Activated CD4-positive, alpha-beta T cell treated with anti-CD3 and anti-CD28 coated beads for 36 hours (primary cell): ENCODE results near the gene KRTAP1-4. TPM values are rescaled to one million over a fixed set of nuclear protein-coding genes. Genes with fewer than 3 reads are reported as not detected.
"Not testable (repeated sequence)": the region's sequence is repeated elsewhere in the genome, so short reads cannot be mapped to it uniquely, and the experiment has no call there.

Experiments
- ATAC-seq: fragments of 200-7000 bp; cut with Tn5 transposase; one replicate; pipeline ENCODE4 v1.10.0; 2021; ENCODE audit warnings: mild to moderate bottlenecking, moderate library complexity
- CTCF ChIA-PET: fragments of 350-600 bp; sonication (Branson Sonifier 250); formaldehyde crosslinking; loops from one replicate; lab custom pipeline; 2021; ENCODE audit warnings: antibody characterized with exemption; lab: Charles Lee
- POLR2A ChIA-PET: fragments of 350-600 bp; sonication (Branson Sonifier 250); formaldehyde crosslinking; loops from one replicate; lab custom pipeline; 2021; ENCODE audit warnings: antibody characterized with exemption, inconsistent platforms; lab: Charles Lee
- DNase-seq: peaks from one replicate; pipeline ENCODE4 v3.0.0-alpha.2; 2020
- H3K27ac Mint-ChIP-seq: one replicate; pipeline ENCODE4 v1.8.0; 2021; ENCODE audit warnings: mixed read lengths
- H3K27me3 Mint-ChIP-seq: one replicate; pipeline ENCODE4 v1.8.0; 2021; ENCODE audit warnings: mixed read lengths
- H3K36me3 Mint-ChIP-seq: one replicate; pipeline ENCODE4 v1.8.0; 2021; ENCODE audit warnings: low read depth, mixed read lengths
- H3K4me1 Mint-ChIP-seq: one replicate; pipeline ENCODE4 v1.8.0; 2021; ENCODE audit warnings: mixed read lengths
- H3K4me3 Mint-ChIP-seq: one replicate; pipeline ENCODE4 v1.8.0; 2021; ENCODE audit warnings: mild to moderate bottlenecking, moderate library complexity, mixed read lengths
- H3K9me3 Mint-ChIP-seq: one replicate; pipeline ENCODE4 v1.8.0; 2021; ENCODE audit warnings: low read depth, mixed read lengths
- intact Hi-C, 2 experiments: fragments of 100-400 bp; cut with DNase I in 1 of 2; cut with micrococcal nuclease in 1 of 2; formaldehyde crosslinking; loops; one replicate each; pipeline versions ENCODE4 v1.14.2 to v1.15.1; 2022 to 2024; cut with DNase I, micrococcal nuclease
- total RNA-seq, 2 experiments: library from RNA; stranded (reverse); gene quantifications; one replicate each; pipeline ENCODE4 v1.2.3, GENCODE V29; 2021

The KRTAP1-4 gene
- total RNA-seq, 2 experiments from 2014 or later: not detected

- Mint-ChIP-seq H3K27me3 (peaks cover 12% of the 10 kb centered on the region), H3K36me3 (no peaks in the 10 kb centered on the region), H3K27ac (no peak overlapping the region), H3K4me1 (no peaks in the 10 kb centered on the region), H3K9me3 (peaks cover 5% of the 10 kb centered on the region), H3K4me3 (no peak overlapping the region)
- no peak for ATAC-seq
- POLR2A ChIA-PET: no interaction called here
- CTCF ChIA-PET: no interaction called here
- intact Hi-C loops: no loop called here
- no peak for DNase-seq
These were observed 13.0 kb upstream of the KRTAP1-4 start for GRCh38 chr17:41042953-41043352.

- H3K4me1 Mint-ChIP-seq, H3K27me3 Mint-ChIP-seq, H3K36me3 Mint-ChIP-seq, ATAC-seq, DNase-seq, H3K9me3 Mint-ChIP-seq, H3K27ac Mint-ChIP-seq, intact Hi-C loops, H3K4me3 Mint-ChIP-seq, POLR2A ChIA-PET: not testable (repeated sequence)
- CTCF ChIA-PET: interaction anchor here (0.5 kb wide), 1 partner anchor 28 kb away, joined by 3 read pairs; no protein-coding TSS in a partner anchor
These were observed 11.0 kb upstream of the KRTAP1-4 start, which contains the start of gene KRTAP1-1 for GRCh38 chr17:41040783-41041571. KRTAP1-1 (minus strand) TSS chr17:41041450; CDS start chr17:41041397, 53 bp downstream.

GRCh38 chr17:41037853-41038350 lies 7.9 kb upstream of the KRTAP1-4 start:
- ATAC-seq (no peak), DNase-seq (no peak)
- no peak overlapping the region for H3K27ac Mint-ChIP-seq
- ChIA-PET POLR2A (no interaction called here), CTCF (interaction anchor here (1.1 kb wide), 1 partner anchor 36 kb away, joined by 3 read pairs; no protein-coding TSS in a partner anchor)
- H3K36me3 Mint-ChIP-seq: no peaks in the 10 kb centered on the region
- peaks cover 3% of the 10 kb centered on the region for H3K27me3 Mint-ChIP-seq
- H3K4me3 Mint-ChIP-seq: no peak overlapping the region
- H3K4me1 Mint-ChIP-seq: no peaks in the 10 kb centered on the region
- intact Hi-C loops: no loop called here
- no peaks in the 10 kb centered on the region for H3K9me3 Mint-ChIP-seq

GRCh38 chr17:41034346-41034935 lies 4.4 kb upstream of the KRTAP1-4 start, which contains the start of gene KRTAP1-3:
KRTAP1-3 (minus strand) TSS chr17:41034874; CDS start chr17:41034821, 53 bp downstream.
- H3K27ac Mint-ChIP-seq, DNase-seq, H3K4me3 Mint-ChIP-seq, intact Hi-C loops, POLR2A ChIA-PET, H3K4me1 Mint-ChIP-seq, H3K27me3 Mint-ChIP-seq, CTCF ChIA-PET, ATAC-seq, H3K9me3 Mint-ChIP-seq, H3K36me3 Mint-ChIP-seq: not testable (repeated sequence)

- intact Hi-C loops: no loop called here
- no peak for ATAC-seq
- Mint-ChIP-seq H3K9me3 (no peaks in the 10 kb centered on the region), H3K36me3 (no peaks in the 10 kb centered on the region), H3K27me3 (peaks cover 9% of the 10 kb centered on the region), H3K4me1 (no peaks in the 10 kb centered on the region), H3K4me3 (no peak within 1 kb of the TSS), H3K27ac (no peak within 1 kb of the TSS)
- ChIA-PET POLR2A (no interaction called here), CTCF (no interaction called here)
- no peak for DNase-seq
These were observed 3.1 kb downstream of the KRTAP1-4 start, which contains the start of gene KRTAP1-5 for GRCh38 chr17:41026715-41027471. KRTAP1-5 (minus strand) TSS chr17:41027208; CDS start chr17:41027155, 53 bp downstream.

GRCh38 chr17:41024697-41025096 lies 5.3 kb downstream of the KRTAP1-4 start:
- ChIA-PET POLR2A (no interaction called here), CTCF (interaction anchor here (0.7 to 1.7 kb wide), 2 partner anchors 10 to 19 kb away, joined by 3 to 6 read pairs; no protein-coding TSS in a partner anchor)
- Mint-ChIP-seq H3K27me3 (peaks cover 7% of the 10 kb centered on the region), H3K36me3 (no peaks in the 10 kb centered on the region), H3K4me1 (no peaks in the 10 kb centered on the region), H3K9me3 (peaks cover 4% of the 10 kb centered on the region), H3K4me3 (no peak overlapping the region), H3K27ac (no peak overlapping the region)
- ATAC-seq: no peak
- intact Hi-C loops: no loop called here
- no peak for DNase-seq

GRCh38 chr17:41020336-41020735 lies 9.7 kb downstream of the KRTAP1-4 start:
- H3K9me3 Mint-ChIP-seq: peaks cover 4% of the 10 kb centered on the region
- ATAC-seq (no peak), DNase-seq (no peak)
- CTCF ChIA-PET: interaction anchor here (0.8 to 1.3 kb wide), 3 partner anchors 9 to 136 kb away, joined by 3 read pairs; no protein-coding TSS in a partner anchor
- H3K4me1 Mint-ChIP-seq: no peaks in the 10 kb centered on the region
- peaks cover 4% of the 10 kb centered on the region for H3K27me3 Mint-ChIP-seq
- H3K36me3 Mint-ChIP-seq: no peaks in the 10 kb centered on the region
- H3K4me3 Mint-ChIP-seq: no peak overlapping the region
- H3K27ac Mint-ChIP-seq: no peak overlapping the region
- POLR2A ChIA-PET: no interaction called here
- intact Hi-C loops: no loop called here

GRCh38 chr17:41019415-41019814 lies 10.6 kb downstream of the KRTAP1-4 start:
- H3K4me1 Mint-ChIP-seq: no peaks in the 10 kb centered on the region
- CTCF ChIA-PET: no interaction called here
- H3K36me3 Mint-ChIP-seq: no peaks in the 10 kb centered on the region
- peaks cover 4% of the 10 kb centered on the region for H3K9me3 Mint-ChIP-seq
- intact Hi-C loops: no loop called here
- H3K27ac Mint-ChIP-seq: no peak overlapping the region
- no peak for DNase-seq
- H3K27me3 Mint-ChIP-seq: peaks cover 4% of the 10 kb centered on the region
- no peak for ATAC-seq
- POLR2A ChIA-PET: no interaction called here
- H3K4me3 Mint-ChIP-seq: no peak overlapping the region

GRCh38 chr17:41018541-41018940 lies 11.5 kb downstream of the KRTAP1-4 start:
- ChIA-PET POLR2A (no interaction called here), CTCF (interaction anchor here (1.2 kb wide), 1 partner anchor 10 kb away, joined by 7 read pairs; no protein-coding TSS in a partner anchor)
- H3K36me3 Mint-ChIP-seq: no peaks in the 10 kb centered on the region
- no peak overlapping the region for H3K27ac Mint-ChIP-seq
- ATAC-seq (no peak), DNase-seq (no peak)
- intact Hi-C loops: no loop called here
- H3K4me3 Mint-ChIP-seq: no peak overlapping the region
- H3K27me3 Mint-ChIP-seq: peaks cover 4% of the 10 kb centered on the region
- no peaks in the 10 kb centered on the region for H3K4me1 Mint-ChIP-seq
- H3K9me3 Mint-ChIP-seq: peaks cover 4% of the 10 kb centered on the region

GRCh38 chr17:41016578-41017215 lies 13.3 kb downstream of the KRTAP1-4 start:
- DNase-seq (no peak), ATAC-seq (no peak)
- no peaks in the 10 kb centered on the region for H3K4me1 Mint-ChIP-seq
- H3K36me3 Mint-ChIP-seq: no peaks in the 10 kb centered on the region
- no peak overlapping the region for H3K4me3 Mint-ChIP-seq
- H3K27me3 Mint-ChIP-seq: peaks cover 4% of the 10 kb centered on the region
- peaks cover 4% of the 10 kb centered on the region for H3K9me3 Mint-ChIP-seq
- POLR2A ChIA-PET: no interaction called here
- H3K27ac Mint-ChIP-seq: no peak overlapping the region
- CTCF ChIA-PET: no interaction called here
- intact Hi-C loops: no loop called here

- DNase-seq (no peak), ATAC-seq (no peak)
- H3K9me3 Mint-ChIP-seq: no peaks in the 10 kb centered on the region
- H3K36me3 Mint-ChIP-seq: no peaks in the 10 kb centered on the region
- POLR2A ChIA-PET: no interaction called here
- H3K4me1 Mint-ChIP-seq: no peaks in the 10 kb centered on the region
- H3K4me3 Mint-ChIP-seq: no peak overlapping the region
- CTCF ChIA-PET: interaction anchor here (0.6 to 1.8 kb wide), 2 partner anchors 8 to 134 kb away, joined by 3 to 6 read pairs; partner anchors contain the start of gene KRTAP4-5
- peaks cover 2% of the 10 kb centered on the region for H3K27me3 Mint-ChIP-seq
- intact Hi-C loops: no loop called here
- H3K27ac Mint-ChIP-seq: no peak overlapping the region
These were observed 14.5 kb downstream of the KRTAP1-4 start for GRCh38 chr17:41015454-41015853.
